K562 (cell line): ENCODE data around the gene PPP1CA. TPM values are rescaled to one million over a fixed set of nuclear protein-coding genes. Genes with fewer than 3 reads are reported as not detected.

Experiments used
- CBFB ChIP-seq: sonication (generic); formaldehyde crosslinking; IDR thresholded peaks from 2 replicates; pipeline ENCODE4 v1.4.0; 2020; ENCODE audit warnings: mild to moderate bottlenecking, missing genetic modification reagents
- CEBPZ ChIP-seq: fragments of 150-350 bp; IDR thresholded peaks from 2 replicates; pipeline ENCODE4 v1.6.1; 2014; ENCODE audit warnings: low read depth, mild to moderate bottlenecking, low read length, borderline replicate concordance
- CREB1 ChIP-seq, 2 experiments: sonication (generic) in 1 of 2; formaldehyde crosslinking in 1 of 2; IDR thresholded peaks; 2 replicates each; pipeline versions ENCODE4 v1.6.1 to v1.8.0; 2012 to 2022; ENCODE audit warnings: inconsistent platforms in 1 of 2, mild to moderate bottlenecking in 1 of 2, missing genetic modification reagents in 1 of 2, moderate library complexity in 1 of 2
- DLX4 ChIP-seq: fragments of 250-450 bp; sonication (Bioruptor Pico); IDR thresholded peaks from 2 replicates; pipeline ENCODE4 v1.6.1; 2021; ENCODE audit warnings: mild to moderate bottlenecking
- ELF1 ChIP-seq: fragments of 200-800 bp; sonication (Bioruptor generic); IDR thresholded peaks from 2 replicates; pipeline ENCODE4 v1.6.1; 2016; ENCODE audit warnings: missing genetic modification characterization, missing compliant biosample characterization
- HOMEZ ChIP-seq: fragments of 250-450 bp; sonication (Bioruptor Pico); IDR thresholded peaks from 2 replicates; pipeline ENCODE4 v1.4.0; 2020; ENCODE audit warnings: mild to moderate bottlenecking, moderate library complexity
- NCOA4 ChIP-seq: fragments of 450-650 bp; IDR thresholded peaks from 2 replicates; pipeline ENCODE4 v1.6.1; 2018; ENCODE audit warnings: mild to moderate bottlenecking; ENCODE audit not compliant: partially characterized antibody
- NR2C2 ChIP-seq, 2 experiments: fragments of 200-800 bp in 1 of 2; sonication (Bioruptor generic) in 1 of 2; sonication (generic) in 1 of 2; formaldehyde crosslinking in 1 of 2; IDR thresholded peaks; 2 replicates each; pipeline versions ENCODE4 v1.6.1 to v1.8.0; 2016 to 2022; ENCODE audit warnings: mild to moderate bottlenecking in 1 of 2, missing compliant biosample characterization in 1 of 2, missing genetic modification characterization in 1 of 2, missing genetic modification reagents in 1 of 2
- PHF20 ChIP-seq: fragments of 450-650 bp; IDR thresholded peaks from 2 replicates; pipeline ENCODE4 v1.6.1; 2018; ENCODE audit not compliant: partially characterized antibody
- POLR2B ChIP-seq: fragments of 450-650 bp; IDR thresholded peaks from 2 replicates; pipeline ENCODE4 v1.6.1; 2018; ENCODE audit warnings: low read depth; ENCODE audit not compliant: partially characterized antibody
- PYGO2 ChIP-seq: fragments of 450-650 bp; IDR thresholded peaks from 2 replicates; pipeline ENCODE4 v1.6.1; 2016; ENCODE audit warnings: mild to moderate bottlenecking, missing genetic modification characterization, moderate library complexity, missing compliant biosample characterization
- RBM34 ChIP-seq: fragments of 200-400 bp; formaldehyde crosslinking; IDR thresholded peaks from 2 replicates; pipeline ENCODE4 v1.6.1; 2018; ENCODE audit warnings: low read length, borderline replicate concordance; ENCODE audit not compliant: insufficient read depth
- TBL1XR1 ChIP-seq, 2 experiments: IDR thresholded peaks; 2 replicates each; pipeline ENCODE4 v1.6.1; 2012; ENCODE audit warnings: improper control_type of control experiment in 2 of 2, low read length in 2 of 2, mild to moderate bottlenecking in 1 of 2
- ZNF354B ChIP-seq: fragments of 250-450 bp; sonication (Bioruptor Pico); IDR thresholded peaks from 2 replicates; pipeline ENCODE4 v1.4.0; 2020
- ZNF699 ChIP-seq: fragments of 250-450 bp; sonication (Bioruptor Pico); IDR thresholded peaks from 2 replicates; pipeline ENCODE4 v1.8.0; 2021; ENCODE audit warnings: mild to moderate bottlenecking, moderate library complexity; ENCODE audit not compliant: insufficient replicate concordance
- polyA plus RNA-seq, 8 experiments: library from polyadenylated mRNA; depleted of rRNA in 4 of 8; stranded (reverse) in 5 of 8; unstranded in 3 of 8; fragments of >200 nt; fragmentation: Nextera tagmentation in 2 of 8; fragmentation: Illumina TruSeq in 1 of 8; extraction: Ambion mirVana in 2 of 8; extraction: Trizol in 1 of 8; gene quantifications; 2 replicates each; pipeline versions ENCODE4 v1.2.1 to v1.2.3, GENCODE V29; 2011 to 2014; ENCODE audit warnings: inconsistent platforms in 1 of 8, missing spikeins in 1 of 8
- total RNA-seq, 7 experiments: library from RNA; depleted of rRNA in 6 of 7; stranded (reverse); fragments of >200 nt in 6 of 7; fragmentation: Illumina TruSeq in 2 of 7; extraction: Trizol in 2 of 7; gene quantifications; 2 replicates each; pipeline versions ENCODE4 v1.2.1 to v1.2.3, GENCODE V29; 2011 to 2021; ENCODE audit warnings: low replicate concordance in 1 of 7

Gene PPP1CA
- total and polyA plus RNA-seq, 9 of the 15 experiments (the other 6 are each of a cell fraction or from before 2014, with no cell fraction given): 18.2 to 242 (median 188) TPM

GRCh38 chr11:67428052-67429001 is 26.7 kb upstream of the PPP1CA start, which contains the start of gene RPS6KB2 (continued):
- no peak for TF ChIP-seq HOMEZ
- TF ChIP-seq PYGO2 (tag): no peak
- peak; percentile 75 for TF ChIP-seq POLR2B
- peak; percentile 15; the same call in 1 of the 2 replicates for TF ChIP-seq CBFB (CRISPR knock-in tag)
- TF ChIP-seq CEBPZ: no peak
- no peak for TF ChIP-seq DLX4 (CRISPR knock-in tag)
- TF ChIP-seq ELF1 (tag): peak; percentile 65; the same call in 1 of the 2 replicates
- TF ChIP-seq RBM34: no peak
- no peak for TF ChIP-seq ZNF699
- peak; percentile 95 for TF ChIP-seq PHF20
- TF ChIP-seq NCOA4: no peak
- no peak for TF ChIP-seq ZNF354B (CRISPR knock-in tag)
- peak in 1 of 2 experiments; percentile 100; a peak in 2 of 4 replicates for TF ChIP-seq TBL1XR1 (IDR thresholded peaks at IDR 0.05; ENCODE audit: low read length in 2 of 2)
- TF ChIP-seq NR2C2 (CRISPR knock-in tag; IDR thresholded peaks at IDR 0.05): peak; percentile 58; the same call in 1 of the 2 replicates
- TF ChIP-seq NR2C2 (tag; IDR thresholded peaks at IDR 0.05): peak; percentile 71
- peak; percentile 100 for TF ChIP-seq CREB1 (IDR thresholded peaks at IDR 0.05)
- TF ChIP-seq CREB1 (CRISPR knock-in tag; IDR thresholded peaks at IDR 0.05): peak; percentile 100
